ENCODE data around the gene TMLHE.
"Not testable (repeated sequence)": the region's sequence is repeated elsewhere in the genome, so short reads cannot be mapped to it uniquely, and the experiment has no call there.

Gene TMLHE

DNA sequence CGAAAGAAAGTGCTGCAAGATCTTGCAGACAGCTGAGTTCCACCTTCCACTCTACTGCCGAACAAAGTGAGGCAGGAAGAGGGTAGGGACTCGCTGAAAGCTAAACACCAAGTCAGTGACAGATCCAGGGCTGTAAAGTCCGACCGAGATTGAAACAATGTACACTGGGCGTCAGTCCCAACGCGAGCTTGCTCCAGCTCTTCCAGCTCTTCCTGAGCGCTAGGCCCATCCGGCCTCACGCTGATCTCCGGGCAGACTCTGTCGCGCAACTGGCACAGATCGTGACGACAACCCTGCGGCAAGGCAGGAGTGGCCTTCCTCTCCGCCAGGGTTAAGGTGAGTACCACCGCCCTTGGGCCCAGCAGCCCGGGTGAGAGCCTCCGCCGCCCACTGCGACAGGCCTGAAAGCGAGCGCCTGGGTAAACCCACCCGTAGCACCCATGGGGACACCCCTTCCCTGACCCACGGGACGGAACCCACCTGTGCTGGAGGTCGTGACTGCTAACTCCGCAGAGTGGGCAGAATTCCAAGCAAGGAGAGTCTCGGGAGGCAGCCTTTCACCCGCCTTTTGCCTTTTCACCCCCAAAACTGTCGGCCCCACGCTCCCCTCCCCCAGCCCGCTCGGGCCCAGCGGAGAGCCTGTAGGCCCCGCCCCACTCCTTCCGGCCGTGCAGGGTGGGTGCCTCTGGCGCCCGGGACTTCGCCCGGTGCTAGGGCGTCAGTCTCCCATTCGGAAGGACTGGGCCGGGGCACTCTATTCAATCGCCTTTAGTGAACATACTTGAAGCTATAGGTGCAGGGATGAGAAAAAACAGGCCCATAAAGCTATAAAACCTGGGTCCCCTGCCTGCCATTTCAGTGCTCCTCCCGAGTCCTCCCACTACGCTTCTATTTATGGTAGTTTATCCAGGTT is at the start of gene TMLHE, which contains the start of gene SPRY3:
TSS of gene TMLHE (minus strand) at position 641 of the 913 bp plus-strand sequence. CDS start 67,676 bp downstream, outside the sequence.
TSS of gene SPRY3 (plus strand) at position 275 of the 913 bp plus-strand sequence.
- in situ Hi-C loops (cut with MboI; ENCODE audit: low sequenced_read_pairs): no loop called here

DNA sequence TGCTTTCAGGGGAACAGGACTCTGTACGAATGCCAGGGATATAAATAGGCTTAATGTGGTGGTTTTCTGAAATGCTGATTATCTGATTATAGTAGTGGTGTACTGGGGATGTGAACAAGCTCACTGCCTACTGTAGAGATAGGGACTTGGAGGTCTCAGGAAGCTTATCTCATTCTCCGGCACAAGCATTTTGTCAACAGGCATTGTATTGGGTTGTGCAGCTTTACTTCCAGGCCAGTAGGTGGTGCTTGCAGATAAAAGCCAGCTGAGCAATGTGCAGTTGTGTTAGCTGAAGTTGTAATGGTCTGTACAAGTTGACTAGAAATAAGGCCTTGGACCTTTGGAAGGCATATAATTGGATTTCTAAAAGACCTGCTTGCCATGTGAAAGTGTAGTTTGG is 49.5 kb upstream of the TMLHE start:
- in situ Hi-C loops (cut with MboI; ENCODE audit: low sequenced_read_pairs): no loop called here

- in situ Hi-C loops (cut with MboI; ENCODE audit: low sequenced_read_pairs): no loop called here
Measured at GRCh38 chrX:155645180-155645579, 32.4 kb upstream of the TMLHE start.

- in situ Hi-C loops (cut with MboI; ENCODE audit: low sequenced_read_pairs): no loop called here
Measured at GRCh38 chrX:155643240-155643639, 30.5 kb upstream of the TMLHE start.

DNA sequence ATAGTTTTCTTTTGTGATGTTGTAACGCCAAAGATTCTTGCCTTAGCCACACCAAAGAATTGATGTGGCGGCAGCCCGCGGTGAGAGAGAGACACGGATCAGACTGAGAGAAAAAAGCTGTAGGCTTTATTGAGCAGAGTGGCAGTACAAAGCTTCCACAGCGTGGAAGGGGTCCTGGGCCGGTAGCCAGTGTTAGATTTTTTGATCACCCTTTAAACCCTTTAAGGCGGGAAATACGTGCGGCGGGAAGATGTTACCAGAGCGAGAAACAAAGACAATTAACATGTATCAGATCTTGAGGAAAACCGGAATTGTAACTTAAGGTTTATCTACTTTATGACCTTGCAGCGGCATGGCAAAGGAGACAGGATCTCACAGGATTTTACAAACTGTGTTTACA is 28.6 kb upstream of the TMLHE start:
- in situ Hi-C loops (cut with MboI; ENCODE audit: low sequenced_read_pairs): not testable (repeated sequence)

GRCh38 chrX:155637714-155638113 is 25.0 kb upstream of the TMLHE start:
- in situ Hi-C loops (cut with MboI; ENCODE audit: low sequenced_read_pairs): no loop called here

- in situ Hi-C loops (cut with MboI; ENCODE audit: low sequenced_read_pairs): not testable (repeated sequence)
Measured at GRCh38 chrX:155635019-155635418, 22.3 kb upstream of the TMLHE start.

DNA sequence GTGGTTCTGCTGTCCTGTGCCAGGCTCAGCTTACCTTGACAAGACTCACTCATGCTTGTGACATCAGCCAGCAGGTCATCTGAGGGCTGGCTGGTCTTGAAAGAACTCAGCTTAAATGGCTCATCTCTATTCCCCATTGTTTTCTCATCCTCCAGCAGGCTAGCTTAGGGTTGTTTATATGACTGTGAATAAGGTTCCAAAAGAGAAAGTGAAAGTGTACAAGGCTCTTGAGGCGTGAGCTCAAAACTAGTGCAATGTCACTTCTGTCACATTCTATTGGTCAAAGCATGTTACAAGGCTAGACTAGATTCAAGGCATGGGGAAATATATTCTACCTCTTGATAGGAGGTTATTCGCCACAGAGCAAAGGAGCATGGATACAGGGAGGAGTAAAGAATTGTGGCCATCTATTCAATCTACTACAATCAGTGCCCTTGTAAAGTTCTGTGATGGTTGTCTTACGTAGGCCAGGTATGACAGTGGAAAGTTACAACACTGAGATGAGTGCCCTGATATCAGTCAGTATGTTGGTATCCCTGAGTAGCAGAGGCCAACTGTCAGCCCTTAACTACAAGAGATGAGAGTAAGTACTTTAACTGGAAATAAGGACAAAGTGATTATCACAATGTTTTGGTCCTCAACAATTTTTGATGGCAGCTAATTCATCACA is 19.8 kb upstream of the TMLHE start:
- in situ Hi-C loops (cut with MboI; ENCODE audit: low sequenced_read_pairs): no loop called here

DNA sequence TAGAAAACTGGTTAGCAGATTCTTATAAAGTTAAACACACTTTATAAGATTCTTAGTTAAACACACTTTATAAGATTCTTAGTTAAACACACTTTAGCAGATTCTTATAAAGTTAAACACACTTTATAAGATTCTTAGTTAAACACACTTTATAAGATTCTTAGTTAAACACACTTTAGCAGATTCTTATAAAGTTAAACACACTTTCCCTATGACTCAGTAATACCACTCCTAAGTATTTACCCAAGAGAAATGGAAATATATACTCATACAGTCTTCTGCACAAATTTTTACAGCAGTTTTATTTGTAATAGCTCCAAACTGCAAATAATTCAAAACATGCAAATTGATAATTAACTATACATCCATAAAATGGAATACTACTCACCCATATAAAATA is 7.4 kb upstream of the TMLHE start:
- in situ Hi-C loops (cut with MboI; ENCODE audit: low sequenced_read_pairs): not testable (repeated sequence)

DNA sequence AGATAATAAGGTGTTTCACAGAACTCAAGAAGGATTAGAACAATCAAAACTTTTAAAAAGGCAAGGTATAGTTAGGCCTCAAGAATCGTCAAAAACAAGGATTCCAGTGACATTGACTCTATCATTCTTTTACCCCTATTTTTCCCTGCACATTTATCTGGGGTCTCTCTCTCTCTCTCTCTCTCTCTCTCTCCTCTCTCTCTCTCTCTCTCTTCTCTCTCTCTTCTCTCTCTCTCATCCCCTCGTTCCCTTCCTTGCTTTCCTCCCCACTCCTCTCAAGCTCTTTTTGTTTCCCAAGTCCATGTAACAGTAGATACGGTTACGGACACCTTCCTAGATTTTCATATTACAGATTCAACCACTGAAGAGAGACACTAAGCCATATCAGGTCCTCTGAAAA is 3.2 kb upstream of the TMLHE start:
- in situ Hi-C loops (cut with MboI; ENCODE audit: low sequenced_read_pairs): no loop called here

DNA sequence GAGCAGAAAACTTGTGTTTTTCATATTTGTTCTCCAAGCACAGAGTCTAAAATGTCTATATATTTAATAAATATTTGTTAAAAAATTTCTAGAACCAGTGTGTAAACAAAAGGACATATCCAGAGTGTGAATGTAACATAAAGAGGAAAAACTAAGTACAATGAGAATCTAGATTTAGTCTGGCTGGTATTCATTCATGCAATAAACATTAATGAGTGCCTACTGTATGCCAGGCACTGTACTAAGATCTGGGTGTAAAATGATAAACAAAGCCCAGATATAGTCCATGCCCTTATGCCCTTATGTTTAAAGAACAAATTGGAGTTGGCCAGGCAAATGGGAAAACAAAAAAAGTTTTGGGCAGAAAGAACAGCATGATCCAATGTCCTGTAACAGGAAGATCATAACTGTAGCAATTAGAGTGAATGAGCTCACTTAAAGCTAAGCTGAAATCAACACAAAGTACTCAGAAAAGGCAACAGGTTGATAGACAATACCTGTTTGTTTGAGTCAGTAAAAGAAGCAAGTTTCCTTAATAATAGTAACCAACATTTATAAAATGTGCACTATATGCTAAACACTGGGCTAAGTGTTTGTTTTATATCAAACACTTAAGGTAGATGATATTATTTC is 1.3 kb upstream of the TMLHE start:
- in situ Hi-C loops (cut with MboI; ENCODE audit: low sequenced_read_pairs): no loop called here

DNA sequence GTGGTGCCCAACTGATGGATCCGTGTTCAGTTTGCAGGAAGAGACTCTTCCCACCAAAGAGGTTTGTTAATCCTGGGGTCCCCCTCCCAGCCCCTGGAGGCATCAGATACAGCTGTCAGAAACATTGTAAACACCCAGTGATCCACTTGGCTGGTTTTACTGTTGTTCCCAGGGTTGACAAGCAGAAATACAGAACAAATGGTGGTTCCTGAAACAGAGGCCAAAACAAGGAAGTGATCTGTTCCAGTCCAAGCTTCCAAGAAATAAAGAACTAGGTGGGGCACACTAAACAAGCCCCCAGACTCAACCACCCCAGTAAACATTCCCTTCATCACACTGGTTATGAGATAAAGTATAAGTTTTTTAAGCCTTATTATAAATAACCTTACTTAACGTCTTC is 1.4 kb downstream of the TMLHE start:
- in situ Hi-C loops (cut with MboI; ENCODE audit: low sequenced_read_pairs): no loop called here

DNA sequence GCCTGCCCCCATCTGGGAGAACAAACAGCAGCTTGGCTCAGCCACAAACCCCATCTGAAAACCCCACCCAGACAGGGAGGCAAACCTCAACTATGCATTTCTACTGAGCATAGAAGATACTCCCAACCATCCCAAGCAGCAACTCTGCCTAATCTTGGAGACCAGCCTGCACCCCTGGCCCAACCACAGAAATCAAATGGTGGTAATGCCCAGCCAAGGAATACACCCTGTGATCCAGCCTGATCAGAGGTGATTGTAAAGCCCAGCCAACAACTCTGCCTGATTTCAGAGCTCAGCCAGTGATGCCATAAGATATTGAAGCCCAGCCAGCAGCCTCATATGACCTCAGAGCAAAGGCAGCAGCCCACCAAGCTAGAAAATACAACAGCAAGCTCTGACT is 19.8 kb downstream of the TMLHE start:
- in situ Hi-C loops (cut with MboI; ENCODE audit: low sequenced_read_pairs): no loop called here

DNA sequence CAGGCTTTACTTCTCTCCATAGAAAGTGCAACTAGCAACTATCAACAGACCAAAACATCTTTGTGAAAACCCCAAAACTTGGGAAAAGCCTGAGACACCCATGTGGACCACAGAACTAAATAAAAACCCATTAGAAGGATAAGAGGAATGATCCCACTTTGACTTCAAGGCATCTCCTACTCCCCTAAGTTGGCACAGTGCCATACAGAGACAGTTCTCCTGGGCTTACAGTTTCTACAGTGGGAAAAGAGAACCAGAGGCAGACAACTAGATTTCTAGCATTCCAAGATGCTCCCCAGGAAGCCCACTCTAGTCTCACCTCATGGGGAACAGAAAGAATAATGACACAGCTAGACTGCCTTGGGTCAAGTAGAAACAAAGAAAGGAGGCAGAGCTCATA is 20.4 kb downstream of the TMLHE start:
- in situ Hi-C loops (cut with MboI; ENCODE audit: low sequenced_read_pairs): no loop called here

DNA sequence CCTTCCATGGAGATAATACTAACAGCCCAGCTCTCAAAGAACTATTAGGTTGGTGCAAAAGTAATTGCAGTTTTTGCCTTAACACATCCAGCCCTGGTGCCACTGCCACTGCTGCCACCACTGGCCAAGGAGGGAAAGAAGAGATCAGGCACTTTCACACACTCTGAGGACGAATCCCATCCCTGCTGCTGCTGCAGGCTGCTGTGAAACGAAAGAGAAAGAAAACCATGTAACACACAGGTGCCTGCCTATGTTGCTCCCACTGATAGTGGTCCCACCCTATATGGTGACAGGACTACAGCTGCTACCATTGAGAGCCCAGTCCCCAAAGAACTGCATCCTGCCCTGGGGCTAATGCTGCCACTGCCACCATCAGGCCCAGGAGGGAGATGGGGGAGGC is 35.1 kb downstream of the TMLHE start:
- in situ Hi-C loops (cut with MboI; ENCODE audit: low sequenced_read_pairs): no loop called here

- in situ Hi-C loops (cut with MboI; ENCODE audit: low sequenced_read_pairs): no loop called here
Measured at GRCh38 chrX:155563099-155563498, 49.7 kb downstream of the TMLHE start.

DNA sequence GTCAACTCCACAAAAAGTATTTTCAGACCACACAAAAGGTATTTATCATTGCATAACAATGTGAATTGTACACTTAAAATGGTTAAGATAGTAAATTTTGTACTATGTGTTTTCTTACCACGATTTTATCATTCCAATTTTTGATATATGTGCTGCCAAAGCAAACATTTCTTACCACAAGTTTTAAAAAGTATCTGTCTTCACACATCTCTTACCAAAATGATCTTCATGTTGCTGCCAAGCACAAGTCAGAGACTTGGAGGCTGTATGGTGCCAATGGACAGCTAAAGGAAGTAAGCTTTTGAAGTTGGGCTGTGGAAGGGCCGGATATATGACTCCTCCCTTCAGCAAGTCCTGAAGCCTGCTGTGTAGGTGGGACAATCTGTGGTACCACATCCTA is 67.9 kb downstream of the TMLHE start:
- in situ Hi-C loops (cut with MboI; ENCODE audit: low sequenced_read_pairs): no loop called here

DNA sequence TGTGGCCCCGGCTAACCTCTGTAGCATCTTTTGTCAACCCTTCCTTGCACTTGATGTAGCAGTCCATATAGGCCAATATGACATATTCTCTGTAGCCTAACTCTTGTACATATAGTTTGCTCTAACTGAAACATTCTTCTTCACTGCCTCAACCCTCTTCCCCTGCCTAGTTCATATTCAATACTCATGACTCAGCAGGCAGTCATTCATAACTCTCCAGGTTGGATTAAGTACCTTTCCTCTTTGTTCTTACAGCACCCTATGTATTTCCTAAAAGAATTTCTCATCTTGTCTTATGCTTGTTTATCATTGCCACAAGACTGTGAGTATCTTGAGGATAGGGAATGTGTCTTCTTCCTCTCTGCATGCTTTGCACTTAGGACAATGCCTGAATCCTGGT is 76.9 kb downstream of the TMLHE start:
- in situ Hi-C loops (cut with MboI; ENCODE audit: low sequenced_read_pairs): no loop called here

DNA sequence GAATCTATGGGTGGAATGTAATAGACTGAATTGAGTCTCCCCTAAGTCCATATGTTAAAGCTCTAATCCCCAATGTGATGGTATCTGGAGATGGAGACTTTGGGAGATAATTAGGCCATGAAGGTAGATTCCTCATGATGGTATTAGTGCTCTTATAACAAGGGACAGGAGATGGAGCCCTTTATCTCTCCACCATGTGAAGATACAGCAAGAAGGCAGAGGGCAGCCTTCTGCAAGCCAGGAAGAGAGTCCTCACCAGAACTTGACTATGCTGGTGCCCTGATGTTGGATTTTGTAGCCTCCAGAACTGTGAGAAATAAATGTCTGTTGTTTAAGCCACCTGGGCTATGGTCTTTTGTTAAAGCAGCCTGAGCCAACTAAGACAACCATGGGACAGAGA is 78.0 kb downstream of the TMLHE start:
- in situ Hi-C loops (cut with MboI; ENCODE audit: low sequenced_read_pairs): no loop called here

DNA sequence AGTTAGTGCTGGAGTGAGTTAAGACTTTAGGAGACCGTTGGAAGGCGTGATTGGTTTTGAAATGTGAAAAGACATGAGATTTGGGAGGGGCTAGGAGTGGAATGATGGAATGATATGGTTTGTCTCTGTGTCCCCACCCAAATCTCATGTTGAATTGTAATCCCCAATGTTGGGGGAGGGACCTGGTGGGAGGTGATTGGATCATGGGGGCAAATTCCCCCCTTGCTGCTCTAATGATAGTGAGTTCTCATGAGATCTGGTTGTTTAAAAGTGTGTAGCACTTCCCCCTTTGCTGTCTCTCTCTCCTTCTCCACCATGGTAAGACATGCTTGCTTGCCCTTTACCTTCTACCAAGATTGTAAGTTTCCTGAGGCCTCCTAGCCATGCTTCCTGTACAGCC is 85.7 kb downstream of the TMLHE start:
- in situ Hi-C loops (cut with MboI; ENCODE audit: low sequenced_read_pairs): not testable (repeated sequence)

- in situ Hi-C loops (cut with MboI; ENCODE audit: low sequenced_read_pairs): no loop called here
Measured at GRCh38 chrX:155514225-155514624, 98.5 kb downstream of the TMLHE start.

- in situ Hi-C loops (cut with MboI; ENCODE audit: low sequenced_read_pairs): no loop called here
Measured at GRCh38 chrX:155505296-155505695, 107.5 kb downstream of the TMLHE start.

Measured in HL-60/S4 treated with retinoic acid at 250 ng/mL for 4 days and 3 days (cell line).